ENCODE data around the gene ASB15. TPM values are rescaled to one million over a fixed set of nuclear protein-coding genes. Genes with fewer than 3 reads are reported as not detected.

Gene ASB15
- total and polyA plus RNA-seq, 2 of the 13 experiments (the other 11 are each of a cell fraction or from before 2014, with no cell fraction given) = not detected

DNA sequence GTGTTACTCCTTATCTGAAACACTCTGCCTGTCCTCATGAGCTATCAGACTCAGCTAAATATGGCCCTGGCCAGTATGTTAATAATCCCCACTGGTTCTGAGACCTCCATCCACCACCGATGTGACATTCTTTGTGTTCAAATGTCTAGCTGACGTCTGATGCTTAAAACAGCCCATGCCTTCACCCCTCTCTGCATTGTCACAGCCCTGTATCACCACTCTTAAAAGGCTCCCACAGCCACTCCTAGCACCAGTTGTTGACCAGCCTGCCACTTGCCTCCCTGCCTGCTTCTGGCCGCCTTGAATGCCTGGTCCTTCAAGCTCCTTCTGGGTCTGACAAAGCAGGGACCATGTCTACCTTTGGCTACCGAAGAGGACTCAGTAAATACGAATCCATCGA lies 54.0 kb downstream of the ASB15 start, which contains the start of gene LMOD2 (continued):
- no peak for TF ChIP-seq ZNF510 (CRISPR knock-in tag; IDR thresholded peaks at IDR 0.05; ENCODE audit: low read depth)
- no peak for TF ChIP-seq KMT2A (CRISPR knock-in tag; IDR thresholded peaks at IDR 0.05)
- no peak for TF ChIP-seq SIX4 (CRISPR knock-in tag; IDR thresholded peaks at IDR 0.05)

GRCh38 chr7:123656544-123657303 lies 55.1 kb downstream of the ASB15 start:
- H3K4me2 ChIP-seq (ENCODE audit: low read depth, low read length) = no peak overlapping the region
- no peaks in the 10 kb centered on the region for H4K20me1 ChIP-seq (ENCODE audit: insufficient read depth, low read length)
- no peak overlapping the region for H2AFZ ChIP-seq (ENCODE audit: low read length)
- no peaks in the 10 kb centered on the region for H3K79me2 ChIP-seq (ENCODE audit: insufficient read depth, low read length)
- no peaks in the 10 kb centered on the region for H3K9me3 ChIP-seq (ENCODE audit: low read length)
- ChIA-PET POLR2A (no interaction called here), CTCF (ENCODE audit: low intra/inter-chr PET ratio, low total read pairs) (no interaction called here)
- H3K36me3 ChIP-seq (replicated peaks in 1 of 2; ENCODE audit: control insufficient read depth in 1 of 2, insufficient read depth in 2 of 2, low read length in 2 of 2) = no peaks in the 10 kb centered on the region
- ATAC-seq = no peak
- FAIRE-seq = no peak
- no peak overlapping the region for H3K27ac ChIP-seq (ENCODE audit: extremely low read length, insufficient read depth, low read length)
- no peak overlapping the region for H3K9ac ChIP-seq (ENCODE audit: insufficient read depth, low read depth, low read length)
- no peaks in the 10 kb centered on the region for H3K27me3 ChIP-seq (ENCODE audit: control insufficient read depth in 1 of 2, insufficient read depth in 2 of 2, low read length in 2 of 2)
- WGBS (ENCODE audit: low lambda C conversion rate) = 57% methylated on average over 6 of the region's 6 CpGs
- intact Hi-C loops (cut with micrococcal nuclease; ENCODE audit: unreplicated experiment) (no loop called here), in situ Hi-C loops (cut with HindIII; ENCODE audit: extremely low pct_ligation_motif_present, low pct_unique_long_range_greater_than_20kb) (no loop called here)
- DNase-seq (ENCODE audit: low spot score) = no peak
- no peak for TF ChIP-seq PHF20 (CRISPR knock-in tag; IDR thresholded peaks at IDR 0.05)
- no peak for TF ChIP-seq REPIN1 (CRISPR knock-in tag; IDR thresholded peaks at IDR 0.05; ENCODE audit: borderline replicate concordance, low read depth)
- no peak for TF ChIP-seq ZNF496 (CRISPR knock-in tag; IDR thresholded peaks at IDR 0.05; ENCODE audit: insufficient replicate concordance)
- no peak for TF ChIP-seq ZSCAN21 (CRISPR knock-in tag; IDR thresholded peaks at IDR 0.05; ENCODE audit: borderline replicate concordance)
- no TSS peak for BruUV-seq (replicated peaks)
- no peak overlapping the region for H3K4me3 ChIP-seq (replicated peaks in 1 of 3; ENCODE audit: insufficient read depth in 1 of 3, low read depth in 2 of 3, low read length in 3 of 3)
- H3K4me1 ChIP-seq (ENCODE audit: insufficient read depth, low read length) = no peaks in the 10 kb centered on the region
